Activated naive CD8-positive, alpha-beta T cell treated with anti-CD3 and anti-CD28 coated beads, Interleukin-2, amount 50 U/mL, for 16 hours (primary cell): Measurements from ENCODE around the gene TOR1B.

ENCODE experiments used
- DNase-seq: peaks from one replicate; pipeline ENCODE4 v3.0.0-alpha.2; 2020; ENCODE audit warnings: low read depth, low spot score

Gene TOR1B

GRCh38 chr9:129813661-129814060, 10.7 kb downstream of the TOR1B start:
- no peak for DNase-seq

- DNase-seq, result no peak
Measured at GRCh38 chr9:129814432-129815223, 11.6 kb downstream of the TOR1B start.

GRCh38 chr9:129815278-129815677, 12.3 kb downstream of the TOR1B start:
- no peak for DNase-seq

- no peak for DNase-seq
Measured at GRCh38 chr9:129816501-129817435, 13.8 kb downstream of the TOR1B start.

GRCh38 chr9:129822898-129823541, 20.0 kb downstream of the TOR1B start:
- no peak for DNase-seq

GRCh38 chr9:129823542-129823934, 20.6 kb downstream of the TOR1B start:
- DNase-seq, result no peak

GRCh38 chr9:129823935-129824601, 21.1 kb downstream of the TOR1B start, which contains the start of gene TOR1A:
TSS of gene TOR1A (minus strand) at chr9:129824136. CDS start at chr9:129824085, 51 bp downstream.
- peak; percentile 87 for DNase-seq

GRCh38 chr9:129826344-129826743, 23.4 kb downstream of the TOR1B start:
- DNase-seq, result no peak

- DNase-seq, result no peak
Measured at GRCh38 chr9:129826759-129827158, 23.8 kb downstream of the TOR1B start.

- no peak for DNase-seq
Measured at GRCh38 chr9:129828051-129828450, 25.1 kb downstream of the TOR1B start.

GRCh38 chr9:129828969-129829368, 26.0 kb downstream of the TOR1B start:
- DNase-seq, result no peak

- no peak for DNase-seq
Measured at GRCh38 chr9:129832982-129833381, 30.0 kb downstream of the TOR1B start.

GRCh38 chr9:129834489-129835127, 31.6 kb downstream of the TOR1B start:
- no peak for DNase-seq

- peak; percentile 92 for DNase-seq
Measured at GRCh38 chr9:129835128-129835859, 32.3 kb downstream of the TOR1B start, which contains the start of the genes C9orf78 and USP20. TSS of gene C9orf78 (minus strand) at chr9:129835275. CDS start at chr9:129835221, 54 bp downstream. TSS of gene USP20 (plus strand) at chr9:129835458. CDS start at chr9:129852556, 17,098 bp downstream.

GRCh38 chr9:129835860-129836223, 32.9 kb downstream of the TOR1B start:
- DNase-seq, result no peak

- DNase-seq, result no peak
Measured at GRCh38 chr9:129836311-129837007, 33.5 kb downstream of the TOR1B start.

- DNase-seq, result no peak
Measured at GRCh38 chr9:129838707-129839259, 35.8 kb downstream of the TOR1B start.

- DNase-seq, result no peak
Measured at GRCh38 chr9:129839324-129840023, 36.5 kb downstream of the TOR1B start.
